ENCODE data around the gene TBC1D22A. TPM values are rescaled to one million over a fixed set of nuclear protein-coding genes. Genes with fewer than 3 reads are reported as not detected.

TBC1D22A gene
- total RNA-seq, 1 experiment from 2014 or later = 14.3 TPM

DNA sequence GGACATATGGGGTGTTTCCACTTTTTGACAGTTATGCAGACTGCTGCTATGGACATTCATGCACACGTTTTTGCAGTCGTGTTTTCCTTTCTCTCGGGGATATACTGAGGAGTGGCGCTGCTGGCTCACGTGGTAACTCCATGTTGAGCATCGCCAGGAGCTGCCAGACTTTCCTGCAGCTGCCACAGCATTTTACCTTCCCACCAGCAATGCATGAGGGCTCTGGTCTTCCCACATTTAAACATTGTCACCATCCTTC, 95.4 kb downstream of the TBC1D22A start:
- H3K4me3 ChIP-seq (ENCODE audit: low read length) = no peak overlapping the region
- H3K9me3 ChIP-seq (ENCODE audit: low read length) = no peaks in the 10 kb centered on the region
- H3K79me2 ChIP-seq (ENCODE audit: low read length) = no peaks in the 10 kb centered on the region
- H2AFZ ChIP-seq (ENCODE audit: low read length) = no peak overlapping the region
- H3K4me2 ChIP-seq (ENCODE audit: low read length) = no peak overlapping the region
- POLR2A ChIA-PET (ENCODE audit: unreplicated experiment) = no interaction called here
- no peaks in the 10 kb centered on the region for H3K4me1 ChIP-seq (ENCODE audit: insufficient read depth, low read length)
- no peaks in the 10 kb centered on the region for H3K36me3 ChIP-seq (ENCODE audit: low read depth, low read length)
- TF ChIP-seq EZH2phosphoT487 (IDR thresholded peaks at IDR 0.05; ENCODE audit: borderline replicate concordance, low read length) (no peak), EZH2 (IDR thresholded peaks at IDR 0.05; ENCODE audit: low read length, unreplicated experiment) (no peak)
- TF ChIP-seq, protein P1, sequence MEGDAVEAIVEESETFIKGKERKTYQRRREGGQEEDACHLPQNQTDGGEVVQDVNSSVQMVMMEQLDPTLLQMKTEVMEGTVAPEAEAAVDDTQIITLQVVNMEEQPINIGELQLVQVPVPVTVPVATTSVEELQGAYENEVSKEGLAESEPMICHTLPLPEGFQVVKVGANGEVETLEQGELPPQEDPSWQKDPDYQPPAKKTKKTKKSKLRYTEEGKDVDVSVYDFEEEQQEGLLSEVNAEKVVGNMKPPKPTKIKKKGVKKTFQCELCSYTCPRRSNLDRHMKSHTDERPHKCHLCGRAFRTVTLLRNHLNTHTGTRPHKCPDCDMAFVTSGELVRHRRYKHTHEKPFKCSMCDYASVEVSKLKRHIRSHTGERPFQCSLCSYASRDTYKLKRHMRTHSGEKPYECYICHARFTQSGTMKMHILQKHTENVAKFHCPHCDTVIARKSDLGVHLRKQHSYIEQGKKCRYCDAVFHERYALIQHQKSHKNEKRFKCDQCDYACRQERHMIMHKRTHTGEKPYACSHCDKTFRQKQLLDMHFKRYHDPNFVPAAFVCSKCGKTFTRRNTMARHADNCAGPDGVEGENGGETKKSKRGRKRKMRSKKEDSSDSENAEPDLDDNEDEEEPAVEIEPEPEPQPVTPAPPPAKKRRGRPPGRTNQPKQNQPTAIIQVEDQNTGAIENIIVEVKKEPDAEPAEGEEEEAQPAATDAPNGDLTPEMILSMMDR (conservative IDR thresholded peaks at IDR 0.05; ENCODE audit: low read depth, low read length) = no peak
- intact Hi-C loops (cut with micrococcal nuclease) = no loop called here
- no peak overlapping the region for H3K27ac ChIP-seq (ENCODE audit: low read length)
- no peak overlapping the region for H3K9ac ChIP-seq (ENCODE audit: low read length)
- no peaks in the 10 kb centered on the region for H4K20me1 ChIP-seq (ENCODE audit: low read length)
- H3F3A ChIP-seq (ENCODE audit: low read length, unreplicated experiment) = no peaks in the 10 kb centered on the region
- no peak for ATAC-seq
- no TSS peak for BruUV-seq (replicated peaks)
- no peaks in the 10 kb centered on the region for H3K9me2 ChIP-seq (replicated peaks; ENCODE audit: low read length)
- no peak for DNase-seq
- H3K27me3 ChIP-seq (ENCODE audit: low read length) = no peaks in the 10 kb centered on the region
- CTCF ChIA-PET = no interaction called here

DNA sequence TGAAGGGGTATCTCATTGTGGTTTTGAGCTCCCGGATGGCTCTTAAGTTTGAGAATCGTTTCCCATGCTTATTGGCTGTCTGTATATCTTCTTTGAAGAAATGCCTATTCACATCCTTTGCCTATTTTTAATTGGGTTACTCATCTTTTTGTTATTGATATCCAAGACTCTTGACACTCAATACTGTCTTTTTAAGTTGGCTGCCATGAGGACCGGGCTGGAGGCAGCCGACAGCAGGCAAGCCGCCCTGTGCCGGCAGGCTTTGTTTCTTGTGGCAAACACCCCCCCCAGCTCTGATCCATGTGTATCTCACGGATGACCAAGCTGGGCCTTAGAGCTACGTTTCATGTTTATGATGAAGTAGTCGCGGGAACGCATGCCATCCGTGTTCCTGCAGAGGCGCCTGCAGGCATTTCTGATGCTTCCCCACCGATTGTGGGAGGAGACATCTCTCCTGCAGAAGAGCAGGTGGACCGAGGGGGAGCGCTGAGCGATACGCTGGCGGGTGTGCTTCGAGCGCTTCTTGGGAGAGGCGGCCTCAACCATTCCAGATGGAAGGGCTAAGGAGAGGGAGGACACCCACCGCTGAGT, 95.8 kb downstream of the TBC1D22A start:
- H3K9me3 ChIP-seq (ENCODE audit: low read length) = no peaks in the 10 kb centered on the region
- H2AFZ ChIP-seq (ENCODE audit: low read length) = no peak overlapping the region
- CTCF ChIA-PET = no interaction called here
- no peak overlapping the region for H3K4me2 ChIP-seq (ENCODE audit: low read length)
- no peak overlapping the region for H3K9ac ChIP-seq (ENCODE audit: low read length)
- no peak overlapping the region for H3K27ac ChIP-seq (ENCODE audit: low read length)
- no peaks in the 10 kb centered on the region for H3K79me2 ChIP-seq (ENCODE audit: low read length)
- BruUV-seq (replicated peaks) = no TSS peak
- no peaks in the 10 kb centered on the region for H4K20me1 ChIP-seq (ENCODE audit: low read length)
- no peak overlapping the region for H3K4me3 ChIP-seq (ENCODE audit: low read length)
- H3F3A ChIP-seq (ENCODE audit: low read length, unreplicated experiment) = no peaks in the 10 kb centered on the region
- no peak for DNase-seq
- intact Hi-C loops (cut with micrococcal nuclease) = no loop called here
- H3K27me3 ChIP-seq (ENCODE audit: low read length) = no peaks in the 10 kb centered on the region
- H3K36me3 ChIP-seq (ENCODE audit: low read depth, low read length) = no peaks in the 10 kb centered on the region
- no peaks in the 10 kb centered on the region for H3K9me2 ChIP-seq (replicated peaks; ENCODE audit: low read length)
- H3K4me1 ChIP-seq (ENCODE audit: insufficient read depth, low read length) = no peaks in the 10 kb centered on the region
- TF ChIP-seq EZH2 (IDR thresholded peaks at IDR 0.05; ENCODE audit: low read length, unreplicated experiment) = no peak
- no peak for TF ChIP-seq EZH2phosphoT487 (IDR thresholded peaks at IDR 0.05; ENCODE audit: borderline replicate concordance, low read length)
- TF ChIP-seq, protein P1 (conservative IDR thresholded peaks at IDR 0.05; ENCODE audit: low read depth, low read length) = no peak
- ATAC-seq = no peak
- POLR2A ChIA-PET (ENCODE audit: unreplicated experiment) = no interaction called here

DNA sequence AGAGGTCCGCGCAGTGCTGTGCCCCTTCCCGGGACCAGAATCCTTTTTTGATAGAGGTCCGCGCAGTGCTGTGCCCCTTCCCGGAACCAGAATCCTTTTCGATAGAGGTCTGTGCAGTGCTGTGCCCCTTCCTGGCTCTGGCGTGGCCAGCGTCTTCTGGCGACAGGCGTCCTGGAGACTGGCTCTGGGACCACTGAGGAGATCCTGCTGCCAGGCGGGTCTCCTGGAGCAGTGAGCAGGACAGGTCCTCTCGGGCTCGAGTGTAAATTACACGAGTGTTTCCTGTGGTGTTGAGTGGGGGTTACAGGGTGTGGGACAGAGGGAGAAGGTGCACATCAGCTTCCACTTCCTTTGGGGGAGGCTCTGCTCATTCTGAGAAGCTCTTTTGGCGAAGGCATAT, 98.1 kb downstream of the TBC1D22A start:
- ChIA-PET POLR2A (ENCODE audit: unreplicated experiment) (no interaction called here), CTCF (no interaction called here)
- Histone ChIP-seq H3K27me3 (ENCODE audit: low read length) (no peaks in the 10 kb centered on the region), H3K79me2 (ENCODE audit: low read length) (no peaks in the 10 kb centered on the region), H3K27ac (ENCODE audit: low read length) (no peak overlapping the region), H3K9me2 (replicated peaks; ENCODE audit: low read length) (no peaks in the 10 kb centered on the region), H3K9ac (ENCODE audit: low read length) (no peak overlapping the region), H2AFZ (ENCODE audit: low read length) (no peak overlapping the region), H4K20me1 (ENCODE audit: low read length) (no peaks in the 10 kb centered on the region), H3K4me2 (ENCODE audit: low read length) (no peak overlapping the region), H3K9me3 (ENCODE audit: low read length) (no peaks in the 10 kb centered on the region), H3K4me3 (ENCODE audit: low read length) (no peak overlapping the region), H3K4me1 (ENCODE audit: insufficient read depth, low read length) (no peaks in the 10 kb centered on the region), H3F3A (ENCODE audit: low read length, unreplicated experiment) (no peaks in the 10 kb centered on the region), H3K36me3 (ENCODE audit: low read depth, low read length) (no peaks in the 10 kb centered on the region)
- no peak for DNase-seq
- BruUV-seq (replicated peaks) = no TSS peak
- TF ChIP-seq EZH2phosphoT487 (IDR thresholded peaks at IDR 0.05; ENCODE audit: borderline replicate concordance, low read length) (no peak), EZH2 (IDR thresholded peaks at IDR 0.05; ENCODE audit: low read length, unreplicated experiment) (no peak)
- TF ChIP-seq, protein P1 (conservative IDR thresholded peaks at IDR 0.05; ENCODE audit: low read depth, low read length) = no peak
- intact Hi-C loops (cut with micrococcal nuclease) = no loop called here
- ATAC-seq = no peak

Data from PC-3 (cell line).